Heart left ventricle (tissue), 16 donors: ENCODE measurements around the gene ZNF17. TPM values are rescaled to one million over a fixed set of nuclear protein-coding genes. Genes with fewer than 3 reads are reported as not detected.
A peak's percentile ranks its signal among the peaks of the same experiment; 100 is the strongest.

ENCODE experiments used
- ATAC-seq, 4 donors: fragments of 200-7000 bp; cut with Tn5 transposase; one replicate each; pipeline ENCODE4 v1.9.1; 2020 to 2022; ENCODE audit warnings: moderate library complexity in 4 of 4, mild to moderate bottlenecking in 3 of 4, moderate number of reproducible peaks in 1 of 4
- DNase-seq, 5 donors: peaks; one replicate each; pipeline ENCODE4 v3.0.0-alpha.2; 2020
- H3K27ac ChIP-seq, 12 donors: fragments of 200-600 bp; sonication (generic) in 4 of 12; one replicate each; pipeline versions ENCODE4 v1.5.0 to v1.8.0; 2016 to 2022; ENCODE audit warnings: mild to moderate bottlenecking in 2 of 12
- H3K27me3 ChIP-seq, 9 donors: fragments of 200-600 bp; sonication (generic) in 2 of 9; one replicate each; pipeline versions ENCODE4 v1.5.1 to v1.8.0; 2016 to 2022; ENCODE audit warnings: mild to moderate bottlenecking in 3 of 9
- H3K36me3 ChIP-seq, 9 donors: fragments of 200-600 bp; sonication (generic) in 2 of 9; one replicate each; pipeline versions ENCODE4 v1.5.0 to v1.8.0; 2018 to 2022; ENCODE audit warnings: mild to moderate bottlenecking in 2 of 9
- H3K4me1 ChIP-seq, 12 donors: fragments of 200-600 bp; sonication (generic) in 4 of 12; one replicate each; pipeline versions ENCODE4 v1.5.0 to v1.8.0; 2016 to 2022; ENCODE audit warnings: mild to moderate bottlenecking in 3 of 12
- H3K4me3 ChIP-seq, 12 donors: fragments of 200-600 bp; sonication (generic) in 4 of 12; one replicate each; pipeline versions ENCODE4 v1.5.0 to v1.8.0; 2017 to 2022; ENCODE audit warnings: mild to moderate bottlenecking in 9 of 12, moderate library complexity in 4 of 12
- H3K9me3 ChIP-seq, 12 donors: fragments of 200-600 bp; sonication (generic) in 4 of 12; one replicate each; pipeline versions ENCODE4 v1.5.0 to v1.8.0; 2016 to 2022; ENCODE audit warnings: mild to moderate bottlenecking in 1 of 12
- POLR2A ChIP-seq, 2 donors: fragments of 450-650 bp; IDR thresholded peaks; one replicate each; pipeline ENCODE4 v1.6.1; 2017; ENCODE audit warnings: antibody characterized with exemption in 2 of 2, mild to moderate bottlenecking in 2 of 2, moderate library complexity in 2 of 2
- WGBS, 4 donors: extraction: QIAGEN DNeasy Blood & Tissue Kit in 2 of 4; methylation state at CpG; one replicate each; pipeline versions ENCODE4 v1.1.5 to v1.1.7; 2013 to 2018; 5-methylcytosine and 5-hydroxymethylcytosine counted together
- intact Hi-C, 10 donors: fragments of 100-400 bp; cut with DNase I; formaldehyde crosslinking; loops; one replicate each; pipeline versions ENCODE4 v1.11.1 to v1.14.2; 2022
- polyA plus RNA-seq, 2 donors: library from polyadenylated mRNA; stranded (reverse); fragments of 200-250 nt; gene quantifications; one replicate each; pipeline ENCODE4 v1.2.3, GENCODE V29; 2013
- total RNA-seq, 9 donors: library from RNA; depleted of rRNA in 2 of 9; stranded (reverse); fragments of >200 nt in 2 of 9; fragmentation: NEBNext Ultra II Directional in 3 of 9; extraction: Animal tissue kit (Norgen Biotek cat#: 25700) in 3 of 9; gene quantifications; one replicate each; pipeline versions ENCODE4 v1.1.0 to v1.2.4, GENCODE V29; 2016 to 2023
- TF ChIP-seq, protein P1 (sequence below), 12 donors: fragments of 200-600 bp; sonication (generic) in 4 of 12; IDR thresholded peaks; one replicate each; pipeline versions ENCODE4 v1.5.0 to v1.8.0; 2018 to 2022; ENCODE audit warnings: antibody characterized with exemption in 12 of 12, mild to moderate bottlenecking in 5 of 12
- donor health status: ischemic (EF 13 %, LVEDD 7.1; RV severe dilation, severe dysfunction).
- donor health status: healthy with polysubstance abuse.
- donor health status: DM: no; HTN: yes; CAD: no.
- donor health status: DM: no; HTN: no; CAD: no.
- donor health status: ischemic (EF 25% LVEDD 6.9; RV normal size, moderate dysfunction).
- donor health status: ischemic (EF 25% LVEDD 5.7; RV mildly dilated, moderate dysfunction).
- donor health status: healthy.
- donor health status: DM: yes; HTN: yes; CAD: no.
- donor health status: ischemic (EF 35%, LVEDD 5.7; RV mildly dilated, moderate dysfunction).
- donor health status: nonischemic (EF 11% LVEDD 7.7; RV severe dilation, severe dysfunction).
- donor health status: DM: yes; HTN: yes; CAD: no.
- donor health status: PGD.
- donor health status: ischemic (EF 29% LVEDD 5.4; RV normal size, mild dysfunction).
- donor health status: nonischemic (EF 23%, LVEDD 6.1; RV moderate dilation, normal function).

The ZNF17 gene
- total and polyA plus RNA-seq, 11 donors: 3.2 to 13.5 (median 8.8) TPM

DNA sequence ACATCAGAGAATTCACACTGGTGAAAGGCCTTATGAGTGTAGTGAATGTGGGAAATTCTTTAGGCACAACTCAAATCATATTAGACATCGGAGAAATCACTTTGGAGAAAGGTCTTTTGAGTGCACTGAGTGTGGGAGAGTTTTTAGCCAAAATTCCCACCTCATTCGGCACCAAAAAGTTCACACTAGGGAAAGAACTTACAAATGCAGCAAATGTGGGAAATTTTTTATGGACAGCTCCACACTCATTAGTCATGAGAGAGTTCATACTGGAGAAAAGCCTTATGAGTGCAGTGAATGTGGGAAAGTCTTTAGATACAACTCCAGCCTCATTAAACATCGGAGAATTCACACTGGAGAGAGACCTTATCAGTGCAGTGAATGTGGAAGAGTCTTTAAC is 10.1 kb downstream of the ZNF17 start:
- no peaks in the 10 kb centered on the region for H3K27me3 ChIP-seq
- no peak for TF ChIP-seq POLR2A (IDR thresholded peaks at IDR 0.05)
- TF ChIP-seq, protein P1, sequence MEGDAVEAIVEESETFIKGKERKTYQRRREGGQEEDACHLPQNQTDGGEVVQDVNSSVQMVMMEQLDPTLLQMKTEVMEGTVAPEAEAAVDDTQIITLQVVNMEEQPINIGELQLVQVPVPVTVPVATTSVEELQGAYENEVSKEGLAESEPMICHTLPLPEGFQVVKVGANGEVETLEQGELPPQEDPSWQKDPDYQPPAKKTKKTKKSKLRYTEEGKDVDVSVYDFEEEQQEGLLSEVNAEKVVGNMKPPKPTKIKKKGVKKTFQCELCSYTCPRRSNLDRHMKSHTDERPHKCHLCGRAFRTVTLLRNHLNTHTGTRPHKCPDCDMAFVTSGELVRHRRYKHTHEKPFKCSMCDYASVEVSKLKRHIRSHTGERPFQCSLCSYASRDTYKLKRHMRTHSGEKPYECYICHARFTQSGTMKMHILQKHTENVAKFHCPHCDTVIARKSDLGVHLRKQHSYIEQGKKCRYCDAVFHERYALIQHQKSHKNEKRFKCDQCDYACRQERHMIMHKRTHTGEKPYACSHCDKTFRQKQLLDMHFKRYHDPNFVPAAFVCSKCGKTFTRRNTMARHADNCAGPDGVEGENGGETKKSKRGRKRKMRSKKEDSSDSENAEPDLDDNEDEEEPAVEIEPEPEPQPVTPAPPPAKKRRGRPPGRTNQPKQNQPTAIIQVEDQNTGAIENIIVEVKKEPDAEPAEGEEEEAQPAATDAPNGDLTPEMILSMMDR (IDR thresholded peaks at IDR 0.05): no peak

DNA sequence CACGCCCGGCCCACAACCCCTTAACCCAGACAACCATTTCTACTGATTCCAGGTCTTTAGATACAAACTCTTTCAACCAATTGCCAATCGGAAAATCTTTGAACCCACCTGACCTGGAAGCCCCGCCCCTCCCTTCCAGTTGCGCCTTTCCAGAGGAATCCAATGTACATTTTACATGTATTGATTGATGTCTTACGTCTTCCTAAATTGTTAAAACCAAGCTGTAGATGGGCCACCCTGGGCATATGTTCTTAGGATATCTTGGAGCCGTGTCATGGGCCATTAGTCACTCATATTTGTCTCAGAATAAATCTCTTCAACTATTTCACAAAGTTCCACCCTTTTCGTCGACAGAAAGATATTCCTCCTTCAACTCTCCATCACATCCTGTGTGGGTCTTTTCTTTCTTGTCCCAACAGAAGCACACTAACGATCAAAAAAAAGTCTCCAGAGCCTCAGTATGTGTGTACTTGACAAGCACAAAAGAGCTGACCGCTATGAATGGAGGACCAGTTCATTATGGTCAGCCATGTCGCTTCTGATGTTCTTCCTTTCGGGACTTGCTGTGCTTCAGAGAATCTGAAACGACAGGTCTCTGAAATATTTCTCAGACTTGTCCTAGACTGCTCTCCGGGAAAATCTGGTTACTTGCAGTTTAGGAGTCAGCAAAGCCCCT is 23.6 kb downstream of the ZNF17 start:
- Histone ChIP-seq H3K36me3 (peaks cover 0 to 8% (median 0%) of the 10 kb centered on the region in 9 donors), H3K27ac (peak overlapping the region in 7 of 12 donors; percentile 31 to 69 (median 50)), H3K9me3 (no peaks in the 10 kb centered on the region), H3K27me3 (no peaks in the 10 kb centered on the region), H3K4me1 (peaks cover 0 to 24% (median 15%) of the 10 kb centered on the region in 12 donors), H3K4me3 (peak overlapping the region; percentile 43 to 94 (median 88))
- 29 to 38% (median 33%) methylated on average over 15 of the region's 15 CpGs for WGBS, 4 donors
- intact Hi-C loops: loop anchor here in 3 of 10 donors (2.0 to 5.0 kb wide), 3 partner anchors 24 to 332 kb away; partner anchors contain the start of genes ZNF17 (in 1 of the 3) and ZNF772 (in 1 of the 3)
- TF ChIP-seq, protein P1 (IDR thresholded peaks at IDR 0.05): no peak
- no peak for TF ChIP-seq POLR2A (IDR thresholded peaks at IDR 0.05)
- DNase-seq (no peak), ATAC-seq (peak; percentile 3 to 10 (median 4))

More for the DNA sequence above, 10.1 kb downstream of the ZNF17 start:
- no peak for DNase-seq
- intact Hi-C loops: no loop called here
- no peak overlapping the region for H3K27ac ChIP-seq
- peaks cover 2 to 55% (median 45%) of the 10 kb centered on the region in 9 donors for H3K36me3 ChIP-seq
- no peak overlapping the region for H3K4me3 ChIP-seq
- ATAC-seq: no peak
- H3K9me3 ChIP-seq: peaks cover 0 to 90% (median 20%) of the 10 kb centered on the region in 12 donors
- WGBS, 4 donors: 90 to 96% (median 95%) methylated on average over 3 of the region's 3 CpGs
- H3K4me1 ChIP-seq: no peaks in the 10 kb centered on the region

DNA sequence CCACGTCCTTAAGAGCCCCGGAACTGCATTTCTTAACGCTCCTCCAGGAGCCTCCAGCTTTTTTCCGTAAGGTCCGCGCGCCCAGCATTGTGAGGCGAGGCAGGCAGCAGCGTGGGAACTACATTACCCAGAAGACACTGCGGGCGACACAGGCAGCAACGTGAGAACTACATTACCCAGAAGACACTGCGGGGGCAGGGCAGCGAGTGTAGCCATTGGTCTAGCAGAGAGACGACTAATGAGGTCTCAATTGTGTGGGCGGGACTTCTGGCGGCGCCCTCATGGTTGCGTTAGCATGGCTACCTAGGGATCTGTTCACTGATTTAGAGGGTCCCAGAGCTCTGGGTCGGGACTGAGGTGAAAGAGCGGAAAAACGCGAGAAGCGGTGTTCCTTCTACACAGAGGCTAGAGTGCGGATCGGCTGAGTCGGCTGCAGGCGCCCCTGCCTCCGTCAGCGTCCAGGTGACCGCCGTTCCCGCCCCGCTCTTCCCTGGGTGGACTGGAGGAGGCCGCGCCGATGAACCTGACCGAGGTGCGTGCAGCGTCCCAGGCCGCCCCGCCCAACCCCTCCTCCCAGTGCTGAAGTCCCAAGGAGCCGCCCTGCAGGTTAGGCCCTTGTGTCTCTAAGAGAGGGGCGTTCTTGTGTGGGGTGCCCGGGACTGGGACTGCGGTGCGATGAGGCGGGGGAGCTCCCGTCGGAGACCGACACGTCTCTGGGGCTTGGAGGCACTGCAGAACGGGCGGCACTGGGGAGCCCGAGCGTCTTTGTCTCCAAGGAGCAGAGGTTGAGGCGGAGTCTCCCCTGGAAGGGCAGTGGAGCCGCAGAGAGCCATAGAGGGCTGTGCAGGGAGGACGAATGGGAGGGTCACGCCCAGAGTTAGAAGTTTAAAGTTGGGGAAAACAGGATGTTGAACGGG is 24.4 kb downstream of the ZNF17 start, which contains the start of gene ZNF749:
TSS of gene ZNF749 (plus strand) at position 264 of the 917 bp plus-strand sequence. CDS start at position 518, 254 bp downstream.
- H3K4me3 ChIP-seq: peak within 1 kb of the TSS; percentile 43 to 94 (median 88)
- TF ChIP-seq, protein P1 (IDR thresholded peaks at IDR 0.05): no peak
- peak in 1 of 2 donors; percentile 40 for TF ChIP-seq POLR2A (IDR thresholded peaks at IDR 0.05)
- DNase-seq: peak; percentile 97 to 99 (median 99)
- H3K36me3 ChIP-seq: peaks cover 0 to 8% (median 0%) of the 10 kb centered on the region in 9 donors
- peak; percentile 99 to 100 (median 100) for ATAC-seq
- no peaks in the 10 kb centered on the region for H3K27me3 ChIP-seq
- H3K9me3 ChIP-seq: no peaks in the 10 kb centered on the region
- WGBS, 4 donors: 0 to 1% (median 0%) methylated on average over 48 to 61 of the region's 61 CpGs
- intact Hi-C loops: loop anchor here in 3 of 10 donors (2.0 to 5.0 kb wide), 3 partner anchors 25 to 333 kb away; partner anchors contain the start of genes ZNF17 (in 1 of the 3) and ZNF772 (in 1 of the 3)
- peaks cover 0 to 24% (median 15%) of the 10 kb centered on the region in 12 donors for H3K4me1 ChIP-seq
- H3K27ac ChIP-seq: peak within 1 kb of the TSS in 8 of 12 donors; percentile 29 to 69 (median 50)
